Endothelial cell of umbilical vein (primary cell): Measurements from ENCODE around the gene DHCR7. TPM values are rescaled to one million over a fixed set of nuclear protein-coding genes. Genes with fewer than 3 reads are reported as not detected.

Source experiments
- BruUV-seq: library from RNA; stranded (reverse); fragments of 400-500 nt; replicated peaks from 2 replicates; lab custom pipeline; 2021; lab: Mats Ljungman, UMichigan
- CTCF ChIA-PET: fragments of 300-600, 350-600 bp; sonication (Branson Sonifier 250); formaldehyde crosslinking; loops from one replicate; lab custom pipeline; 2021; ENCODE audit warnings: antibody characterized with exemption, inconsistent platforms; lab: Charles Lee
- POLR2A ChIA-PET: fragments of 300-600, 350-600 bp; sonication (Branson Sonifier 250); formaldehyde crosslinking; loops from one replicate; lab custom pipeline; 2021; ENCODE audit warnings: antibody characterized with exemption, inconsistent platforms; lab: Charles Lee
- DNase-seq: peaks from one replicate; pipeline ENCODE4 v3.0.0-alpha.2; 2011; ENCODE audit warnings: low read depth, low spot score
- FAIRE-seq: peaks from 2 replicates; lab custom pipeline; 2011; peaks lifted over from hg19 to GRCh38; lab: Jason Lieb, UNC
- H2AFZ ChIP-seq: 2 replicates; pipeline ENCODE4 v1.6.0; 2012; ENCODE audit warnings: low read depth, low read length, control low read depth, inconsistent platforms
- H3K27ac ChIP-seq: 2 replicates; pipeline ENCODE4 v1.5.1; 2011; ENCODE audit warnings: low read depth, mild to moderate bottlenecking, control low read depth, low read length, moderate library complexity; ENCODE audit not compliant: insufficient read depth
- H3K27me3 ChIP-seq, 2 experiments: 2 replicates each; pipeline versions ENCODE4 v1.6.0 to v1.6.1; 2011; ENCODE audit warnings: low read length in 2 of 2, mixed read lengths in 1 of 2; ENCODE audit not compliant: control insufficient read depth in 2 of 2, insufficient read depth in 2 of 2
- H3K36me3 ChIP-seq, 2 experiments: 2 replicates in 1 of 2; 3 replicates in 1 of 2; pipeline ENCODE4 v1.5.1; 2011; ENCODE audit warnings: low read length in 2 of 2, mild to moderate bottlenecking in 1 of 2, moderate library complexity in 1 of 2; ENCODE audit not compliant: control insufficient read depth in 2 of 2, insufficient read depth in 2 of 2; ENCODE audit errors: extremely low read depth in 1 of 2
- H3K4me1 ChIP-seq: 3 replicates; pipeline ENCODE4 v1.5.1; 2011; ENCODE audit warnings: mild to moderate bottlenecking, low read length; ENCODE audit not compliant: control insufficient read depth, insufficient read depth; ENCODE audit errors: extremely low read depth
- H3K4me2 ChIP-seq: 2 replicates; pipeline ENCODE4 v1.6.1; 2011; ENCODE audit warnings: low read length, control low read depth, mixed read lengths; ENCODE audit not compliant: insufficient read depth
- H3K4me3 ChIP-seq, 3 experiments: fragments of 200-600 bp in 1 of 3; sonication (generic), shearing (Covaris generic) in 1 of 3; replicated peaks in 1 of 3; 2 replicates each; pipeline ENCODE4 v1.5.1; 2011 to 2016; ENCODE audit warnings: control low read depth in 3 of 3, low read length in 3 of 3, mild to moderate bottlenecking in 2 of 3, inconsistent platforms in 1 of 3, low read depth in 1 of 3, moderate library complexity in 1 of 3; ENCODE audit not compliant: insufficient read depth in 1 of 3
- H3K79me2 ChIP-seq: 2 replicates; pipeline ENCODE4 v1.6.0; 2012; ENCODE audit warnings: low read length, inconsistent platforms; ENCODE audit not compliant: control insufficient read depth, insufficient read depth
- H3K9ac ChIP-seq: replicated peaks from 2 replicates; pipeline ENCODE3; 2011; ENCODE audit warnings: low read length, control low read depth; ENCODE audit not compliant: insufficient read depth; ENCODE audit errors: extremely low read depth
- H3K9me1 ChIP-seq: replicated peaks from 3 replicates; pipeline ENCODE4 v1.6.0; 2011; ENCODE audit warnings: mild to moderate bottlenecking, low read length; ENCODE audit not compliant: control insufficient read depth, insufficient read depth; ENCODE audit errors: extremely low read depth
- H3K9me3 ChIP-seq: replicated peaks from 2 replicates; pipeline ENCODE4 v1.5.1; 2012; ENCODE audit warnings: low read length, inconsistent platforms; ENCODE audit not compliant: control insufficient read depth, insufficient read depth
- H4K20me1 ChIP-seq: replicated peaks from 2 replicates; pipeline ENCODE3; 2011; ENCODE audit warnings: mild to moderate bottlenecking, low read length; ENCODE audit not compliant: control insufficient read depth, insufficient read depth; ENCODE audit errors: extremely low read depth
- CTCF ChIP-seq, 2 donors: IDR thresholded peaks; 1 replicate in 1 of 2; 2 replicates in 1 of 2; pipeline ENCODE4 v1.5.1; 2011; ENCODE audit warnings: low read length in 2 of 2, mild to moderate bottlenecking in 2 of 2, moderate library complexity in 2 of 2, control low read depth in 1 of 2, inconsistent platforms in 1 of 2, low read depth in 1 of 2; ENCODE audit not compliant: insufficient read depth in 1 of 2; ENCODE audit errors: extremely low read depth in 1 of 2
- EZH2 ChIP-seq: IDR thresholded peaks from 2 replicates; pipeline ENCODE4 v1.6.1; 2012; ENCODE audit warnings: borderline replicate concordance, low read depth, mild to moderate bottlenecking, moderate library complexity, low read length, inconsistent platforms; ENCODE audit not compliant: severe bottlenecking
- FOS ChIP-seq: IDR thresholded peaks from 2 replicates; pipeline ENCODE4 v1.6.1; 2011; ENCODE audit warnings: mild to moderate bottlenecking, low read length, moderate library complexity, borderline replicate concordance; ENCODE audit not compliant: insufficient read depth
- GATA2 ChIP-seq: IDR thresholded peaks from 2 replicates; pipeline ENCODE4 v1.7.0; 2011; ENCODE audit warnings: low read depth, mild to moderate bottlenecking, moderate library complexity, mixed read lengths, low read length; ENCODE audit not compliant: insufficient read length, insufficient read depth
- JUN ChIP-seq: IDR thresholded peaks from 2 replicates; pipeline ENCODE4 v1.6.1; 2011; ENCODE audit warnings: borderline replicate concordance, low read depth; ENCODE audit not compliant: insufficient read length, insufficient read depth
- MAX ChIP-seq: IDR thresholded peaks from 2 replicates; pipeline ENCODE4 v1.6.1; 2011; ENCODE audit not compliant: insufficient read depth, insufficient read length
- MYC ChIP-seq: IDR thresholded peaks from one replicate; pipeline ENCODE4 v1.6.1; 2011; ENCODE audit warnings: mild to moderate bottlenecking, low read depth, low read length
- POLR2A ChIP-seq: IDR thresholded peaks from 2 replicates; pipeline ENCODE4 v1.6.1; 2012; ENCODE audit warnings: low read depth, mild to moderate bottlenecking, control low read depth, low read length
- POLR2AphosphoS5 ChIP-seq: IDR thresholded peaks from 2 replicates; pipeline ENCODE4 v1.6.1; 2012; ENCODE audit warnings: low read depth, mild to moderate bottlenecking, control low read depth, low read length, moderate library complexity; ENCODE audit not compliant: insufficient read depth
- dilution Hi-C: fragments of 300-500 bp; cut with MboI; formaldehyde crosslinking; loops from one replicate; pipeline ENCODE4 v1.15.0; 2019; ENCODE audit warnings: low sequenced_read_pairs; ENCODE audit not compliant: extremely low pct_ligation_motif_present
- intact Hi-C: fragments of 100-400 bp; cut with micrococcal nuclease; formaldehyde crosslinking; loops from one replicate; pipeline ENCODE4 v1.10.0; 2022
- polyA plus RNA-seq, 4 experiments: library from polyadenylated mRNA; depleted of rRNA in 3 of 4; stranded (reverse) in 3 of 4; unstranded in 1 of 4; fragments of >200 nt; gene quantifications; 2 replicates each; pipeline versions ENCODE4 v1.2.1 to v1.2.3, GENCODE V29; 2011 to 2012; ENCODE audit warnings: missing spikeins in 1 of 4
- total RNA-seq: library from RNA; stranded (reverse); gene quantifications from 2 replicates; pipeline ENCODE4 v1.2.3, GENCODE V29; 2021

The DHCR7 gene
- total and polyA plus RNA-seq, 2 donors (not counting 3 experiments of a cell fraction or from before 2014, with no cell fraction given) = 171 to 175 TPM

- Histone ChIP-seq H3K4me1 (no peaks in the 10 kb centered on the region), H4K20me1 (no peaks in the 10 kb centered on the region), H3K4me2 (no peak overlapping the region), H3K9me3 (peaks cover 3% of the 10 kb centered on the region), H3K4me3 (no peak overlapping the region), H3K9ac (no peak overlapping the region), H3K27me3 (no peaks in the 10 kb centered on the region), H3K27ac (no peak overlapping the region), H3K9me1 (no peaks in the 10 kb centered on the region), H3K36me3 (no peaks in the 10 kb centered on the region), H3K79me2 (no peaks in the 10 kb centered on the region), H2AFZ (no peak overlapping the region)
- intact Hi-C loops = no loop called here
- FAIRE-seq (no peak), DNase-seq (no peak)
- ChIA-PET POLR2A (no interaction called here), CTCF (no interaction called here)
- BruUV-seq = no TSS peak
- TF ChIP-seq GATA2 (no peak), MYC (no peak), POLR2AphosphoS5 (no peak), FOS (no peak)
- dilution Hi-C loops = no loop called here
Measured at GRCh38 chr11:71386202-71386601, 62.0 kb downstream of the DHCR7 start.

- ChIA-PET CTCF (no interaction called here), POLR2A (no interaction called here)
- H3K9me3 ChIP-seq = peaks cover 3% of the 10 kb centered on the region
- H3K9ac ChIP-seq = no peak overlapping the region
- H3K36me3 ChIP-seq = no peaks in the 10 kb centered on the region
- DNase-seq (no peak), FAIRE-seq (no peak)
- no peak overlapping the region for H3K27ac ChIP-seq
- no peaks in the 10 kb centered on the region for H4K20me1 ChIP-seq
- TF ChIP-seq JUN (no peak), POLR2AphosphoS5 (no peak), MYC (no peak), FOS (no peak), EZH2 (no peak), CTCF (IDR thresholded peaks at IDR 0.05; ENCODE audit: extremely low read depth in 1 of 2, insufficient read depth in 1 of 2, low read depth in 1 of 2, low read length in 2 of 2) (no peak), POLR2A (no peak), GATA2 (no peak), MAX (no peak)
- no peak overlapping the region for H3K4me3 ChIP-seq
- dilution Hi-C loops (no loop called here), intact Hi-C loops (no loop called here)
- no peaks in the 10 kb centered on the region for H3K79me2 ChIP-seq
- no peaks in the 10 kb centered on the region for H3K27me3 ChIP-seq
- H3K9me1 ChIP-seq = no peaks in the 10 kb centered on the region
- no peaks in the 10 kb centered on the region for H3K4me1 ChIP-seq
- no TSS peak for BruUV-seq
- H3K4me2 ChIP-seq = no peak overlapping the region
- H2AFZ ChIP-seq = no peak overlapping the region
Measured at GRCh38 chr11:71385091-71385490, 63.1 kb downstream of the DHCR7 start.
